NCI-H187 treated with DMSO at 0.1 percent for 48 hours (cell line): ENCODE measurements around the gene PLLP.
"Not testable (repeated sequence)": the region's sequence is repeated elsewhere in the genome, so short reads cannot be mapped to it uniquely, and the experiment has no call there.

Experiments
- DNase-seq: peaks from one replicate; lab custom pipeline; 2025; lab: John Stamatoyannopoulos, UW

PLLP gene

GRCh38 chr16:57303021-57303909 is 18.8 kb upstream of the PLLP start:
- DNase-seq: no peak

GRCh38 chr16:57301126-57301817 is 16.8 kb upstream of the PLLP start:
- no peak for DNase-seq

GRCh38 chr16:57300387-57301125 is 16.1 kb upstream of the PLLP start:
- DNase-seq: peak; percentile 87

GRCh38 chr16:57299719-57300386 is 15.4 kb upstream of the PLLP start:
- DNase-seq: no peak

- no peak for DNase-seq
Observed at GRCh38 chr16:57299009-57299718, 14.7 kb upstream of the PLLP start.

- no peak for DNase-seq
Observed at GRCh38 chr16:57297856-57298255, 13.4 kb upstream of the PLLP start.

GRCh38 chr16:57289391-57290257 is 5.2 kb upstream of the PLLP start:
- DNase-seq: no peak

- no peak for DNase-seq
Observed at GRCh38 chr16:57285379-57285778, 907 bp upstream of the PLLP start.

GRCh38 chr16:57284952-57285363 is 486 bp upstream of the PLLP start:
- DNase-seq: no peak

GRCh38 chr16:57283959-57284208 is 588 bp downstream of the PLLP start:
- DNase-seq: no peak

GRCh38 chr16:57283214-57283958 is 1.1 kb downstream of the PLLP start:
- DNase-seq: no peak

GRCh38 chr16:57282510-57283213 is 1.8 kb downstream of the PLLP start:
- no peak for DNase-seq

- no peak for DNase-seq
Observed at GRCh38 chr16:57281791-57282190, 2.7 kb downstream of the PLLP start.

- no peak for DNase-seq
Observed at GRCh38 chr16:57279780-57280638, 4.5 kb downstream of the PLLP start.

- DNase-seq: no peak
Observed at GRCh38 chr16:57278494-57278893, 6.0 kb downstream of the PLLP start.

- no peak for DNase-seq
Observed at GRCh38 chr16:57277586-57277985, 6.9 kb downstream of the PLLP start.

- DNase-seq: no peak
Observed at GRCh38 chr16:57276596-57276995, 7.9 kb downstream of the PLLP start.

GRCh38 chr16:57275946-57276345 is 8.5 kb downstream of the PLLP start:
- not testable (repeated sequence) for DNase-seq
